HUDEP-2 (cell line): ENCODE data around the gene CSGALNACT2.
"Not testable (repeated sequence)": the region's sequence is repeated elsewhere in the genome, so short reads cannot be mapped to it uniquely, and the experiment has no call there.

Experiments used
- DNase-seq, 76 experiments: peaks; one replicate each; lab custom pipeline; 2025; ENCODE audit not compliant: unreplicated experiment in 76 of 76; lab: John Stamatoyannopoulos, UW

CSGALNACT2 gene

GRCh38 chr10:43174969-43175368 lies 36.7 kb downstream of the CSGALNACT2 start:
- DNase-seq, result peak in 15 of 76 experiments; percentile 3 to 36 (median 11)

- DNase-seq, result no peak
Observed at GRCh38 chr10:43176271-43176670, 38.0 kb downstream of the CSGALNACT2 start.

- DNase-seq, result no peak
Observed at GRCh38 chr10:43177595-43177994, 39.4 kb downstream of the CSGALNACT2 start.

GRCh38 chr10:43181146-43181545 lies 42.9 kb downstream of the CSGALNACT2 start:
- DNase-seq, result no peak

- DNase-seq, result not testable (repeated sequence)
Observed at GRCh38 chr10:43183764-43184163, 45.5 kb downstream of the CSGALNACT2 start.

GRCh38 chr10:43186150-43186549 lies 47.9 kb downstream of the CSGALNACT2 start:
- DNase-seq, result no peak

- no peak for DNase-seq
Observed at GRCh38 chr10:43187213-43187612, 49.0 kb downstream of the CSGALNACT2 start.

- DNase-seq, result no peak
Observed at GRCh38 chr10:43188702-43189101, 50.5 kb downstream of the CSGALNACT2 start.

GRCh38 chr10:43190289-43190688 lies 52.0 kb downstream of the CSGALNACT2 start:
- DNase-seq, result no peak

- DNase-seq, result no peak
Observed at GRCh38 chr10:43190775-43191174, 52.5 kb downstream of the CSGALNACT2 start.

- peak in 6 of 76 experiments; percentile 3 to 19 (median 8) for DNase-seq
Observed at GRCh38 chr10:43192884-43193283, 54.6 kb downstream of the CSGALNACT2 start.

GRCh38 chr10:43193496-43194080 lies 55.3 kb downstream of the CSGALNACT2 start:
- DNase-seq, result no peak

- no peak for DNase-seq
Observed at GRCh38 chr10:43194266-43194665, 56.0 kb downstream of the CSGALNACT2 start.

- no peak for DNase-seq
Observed at GRCh38 chr10:43194859-43195258, 56.6 kb downstream of the CSGALNACT2 start.

- DNase-seq, result no peak
Observed at GRCh38 chr10:43195557-43195956, 57.3 kb downstream of the CSGALNACT2 start.

GRCh38 chr10:43196131-43196980 lies 58.1 kb downstream of the CSGALNACT2 start:
- DNase-seq, result no peak

GRCh38 chr10:43196981-43197833 lies 59.0 kb downstream of the CSGALNACT2 start:
- no peak for DNase-seq

- peak in 41 of 76 experiments; percentile 2 to 70 (median 23) for DNase-seq
Observed at GRCh38 chr10:43197834-43198681, 59.8 kb downstream of the CSGALNACT2 start.

- no peak for DNase-seq
Observed at GRCh38 chr10:43198682-43199005, 60.4 kb downstream of the CSGALNACT2 start.

GRCh38 chr10:43199088-43199683 lies 60.9 kb downstream of the CSGALNACT2 start:
- no peak for DNase-seq
